ENCODE measurements around the gene MYADM. TPM values are rescaled to one million over a fixed set of nuclear protein-coding genes. Genes with fewer than 3 reads are reported as not detected.
A peak's percentile ranks its signal among the peaks of the same experiment; 100 is the strongest.

The MYADM gene
- total and polyA plus RNA-seq, 4 experiments from 2014 or later: 38.5 to 67.9 (median 44.0) TPM

GRCh38 chr19:53905787-53906186 lies 38.1 kb downstream of the MYADM start:
- peaks cover 47 to 56% of the 10 kb centered on the region in 2 donors for H3K27me3 Mint-ChIP-seq
- no peak overlapping the region for H3K27ac Mint-ChIP-seq
- Histone ChIP-seq H3K4me1 (ENCODE audit: insufficient read depth, low read length) (peaks cover 16% of the 10 kb centered on the region), H3K9me3 (ENCODE audit: control insufficient read depth in 1 of 2, low read length in 2 of 2) (no peaks in the 10 kb centered on the region), H3K27ac (ENCODE audit: low read depth, low read length) (no peak overlapping the region), H3K27me3 (ENCODE audit: insufficient read depth, low read length) (peaks cover 31% of the 10 kb centered on the region), H3K4me3 (ENCODE audit: low read length in 2 of 2) (no peak overlapping the region), H3K36me3 (ENCODE audit: insufficient read depth, low read length) (no peaks in the 10 kb centered on the region)
- peaks cover 19 to 44% (median 25%) of the 10 kb centered on the region in 4 donors for H3K4me1 Mint-ChIP-seq
- no peak for DNase-seq
- H3K9me3 Mint-ChIP-seq: peaks cover 0 to 13% (median 3%) of the 10 kb centered on the region in 8 donors
- peaks cover 0 to 3% of the 10 kb centered on the region in 2 donors for H3K36me3 Mint-ChIP-seq
- CTCF ChIA-PET (ENCODE audit: partially characterized antibody): no interaction called here
- POLR2A ChIA-PET (ENCODE audit: partially characterized antibody): no interaction called here
- peak overlapping the region in 2 of 8 donors; percentile 17 for H3K4me3 Mint-ChIP-seq
- intact Hi-C loops (cut with micrococcal nuclease): loop anchor here (10.0 kb wide), 1 partner anchor 119 kb away; no protein-coding TSS in a partner anchor

- Histone ChIP-seq H3K9me3 (ENCODE audit: control insufficient read depth in 1 of 2, low read length in 2 of 2) (no peaks in the 10 kb centered on the region), H3K4me1 (ENCODE audit: insufficient read depth, low read length) (peaks cover 16% of the 10 kb centered on the region), H3K27ac (ENCODE audit: low read depth, low read length) (no peak overlapping the region), H3K36me3 (ENCODE audit: insufficient read depth, low read length) (no peaks in the 10 kb centered on the region), H3K27me3 (ENCODE audit: insufficient read depth, low read length) (peaks cover 35% of the 10 kb centered on the region), H3K4me3 (ENCODE audit: low read length in 2 of 2) (no peak overlapping the region)
- peaks cover 19 to 44% (median 25%) of the 10 kb centered on the region in 4 donors for H3K4me1 Mint-ChIP-seq
- peaks cover 46 to 60% of the 10 kb centered on the region in 2 donors for H3K27me3 Mint-ChIP-seq
- ChIA-PET POLR2A (ENCODE audit: partially characterized antibody) (interaction anchor here (0.7 kb wide), 1 partner anchor 35 kb away, joined by 3 read pairs; no protein-coding TSS in a partner anchor), CTCF (ENCODE audit: partially characterized antibody) (no interaction called here)
- peak; percentile 50 to 66 (median 56) for DNase-seq
- H3K9me3 Mint-ChIP-seq: peaks cover 0 to 11% (median 3%) of the 10 kb centered on the region in 8 donors
- peaks cover 0 to 3% of the 10 kb centered on the region in 2 donors for H3K36me3 Mint-ChIP-seq
- peak overlapping the region in 1 of 7 donors; percentile 83 for H3K27ac Mint-ChIP-seq
- intact Hi-C loops (cut with micrococcal nuclease): loop anchor here (10.0 kb wide), 1 partner anchor 118 kb away; no protein-coding TSS in a partner anchor
- H3K4me3 Mint-ChIP-seq: peak overlapping the region in 6 of 8 donors; percentile 27 to 41 (median 34)
Observed at GRCh38 chr19:53906211-53907192, 38.8 kb downstream of the MYADM start.

- Mint-ChIP-seq H3K4me3 (peak overlapping the region in 4 of 8 donors; percentile 36 to 76 (median 42)), H3K27ac (no peak overlapping the region), H3K27me3 (peaks cover 47 to 67% of the 10 kb centered on the region in 2 donors), H3K36me3 (peaks cover 0 to 3% of the 10 kb centered on the region in 2 donors), H3K4me1 (peaks cover 19 to 44% (median 25%) of the 10 kb centered on the region in 4 donors), H3K9me3 (peaks cover 0 to 11% (median 3%) of the 10 kb centered on the region in 8 donors)
- Histone ChIP-seq H3K27me3 (ENCODE audit: insufficient read depth, low read length) (peaks cover 42% of the 10 kb centered on the region), H3K36me3 (ENCODE audit: insufficient read depth, low read length) (no peaks in the 10 kb centered on the region), H3K9me3 (ENCODE audit: control insufficient read depth in 1 of 2, low read length in 2 of 2) (no peaks in the 10 kb centered on the region), H3K27ac (ENCODE audit: low read depth, low read length) (no peak overlapping the region), H3K4me3 (ENCODE audit: low read length in 2 of 2) (no peak overlapping the region), H3K4me1 (ENCODE audit: insufficient read depth, low read length) (peaks cover 16% of the 10 kb centered on the region)
- no peak for DNase-seq
- intact Hi-C loops (cut with micrococcal nuclease): loop anchor here (10.0 kb wide), 1 partner anchor 118 kb away; no protein-coding TSS in a partner anchor
- POLR2A ChIA-PET (ENCODE audit: partially characterized antibody): interaction anchor here (0.7 kb wide), 1 partner anchor 36 kb away, joined by 3 read pairs; no protein-coding TSS in a partner anchor
- CTCF ChIA-PET (ENCODE audit: partially characterized antibody): no interaction called here
Observed at GRCh38 chr19:53907193-53907581, 39.5 kb downstream of the MYADM start.

- CTCF ChIA-PET (ENCODE audit: partially characterized antibody): no interaction called here
- no peak for DNase-seq
- H3K36me3 ChIP-seq (ENCODE audit: insufficient read depth, low read length): no peaks in the 10 kb centered on the region
Observed at GRCh38 chr19:53907690-53908089, 40.0 kb downstream of the MYADM start.

GRCh38 chr19:53908106-53908934 lies 40.6 kb downstream of the MYADM start:
- Mint-ChIP-seq H3K27me3 (peaks cover 45 to 64% of the 10 kb centered on the region in 2 donors), H3K4me1 (peaks cover 17 to 39% (median 25%) of the 10 kb centered on the region in 4 donors), H3K4me3 (peak overlapping the region in 7 of 8 donors; percentile 31 to 76 (median 62)), H3K36me3 (peaks cover 0 to 3% of the 10 kb centered on the region in 2 donors), H3K9me3 (peaks cover 0 to 8% (median 2%) of the 10 kb centered on the region in 8 donors), H3K27ac (peak overlapping the region in 3 of 7 donors; percentile 29 to 84 (median 48))
- Histone ChIP-seq H3K4me1 (ENCODE audit: insufficient read depth, low read length) (peaks cover 16% of the 10 kb centered on the region), H3K27ac (ENCODE audit: low read depth, low read length) (no peak overlapping the region), H3K9me3 (ENCODE audit: control insufficient read depth in 1 of 2, low read length in 2 of 2) (no peaks in the 10 kb centered on the region), H3K36me3 (ENCODE audit: insufficient read depth, low read length) (no peaks in the 10 kb centered on the region), H3K27me3 (ENCODE audit: insufficient read depth, low read length) (peaks cover 42% of the 10 kb centered on the region), H3K4me3 (ENCODE audit: low read length in 2 of 2) (no peak overlapping the region)
- intact Hi-C loops (cut with micrococcal nuclease): loop anchor here (10.0 kb wide), 1 partner anchor 116 kb away; no protein-coding TSS in a partner anchor
- DNase-seq: peak in 3 of 5 donors; percentile 21 to 38 (median 26)
- POLR2A ChIA-PET (ENCODE audit: partially characterized antibody): no interaction called here
- CTCF ChIA-PET (ENCODE audit: partially characterized antibody): no interaction called here

More at GRCh38 chr19:53907690-53908089, 40.0 kb downstream of the MYADM start:
- H3K4me3 ChIP-seq (ENCODE audit: low read length in 2 of 2): no peak overlapping the region
- no peaks in the 10 kb centered on the region for H3K9me3 ChIP-seq (ENCODE audit: control insufficient read depth in 1 of 2, low read length in 2 of 2)
- Mint-ChIP-seq H3K4me1 (peaks cover 19 to 44% (median 25%) of the 10 kb centered on the region in 4 donors), H3K4me3 (peak overlapping the region in 6 of 8 donors; percentile 23 to 76 (median 41)), H3K27me3 (peaks cover 47 to 69% of the 10 kb centered on the region in 2 donors), H3K9me3 (peaks cover 0 to 11% (median 3%) of the 10 kb centered on the region in 8 donors), H3K36me3 (peaks cover 0 to 3% of the 10 kb centered on the region in 2 donors), H3K27ac (peak overlapping the region in 1 of 7 donors; percentile 64)
- H3K27ac ChIP-seq (ENCODE audit: low read depth, low read length): no peak overlapping the region
- intact Hi-C loops (cut with micrococcal nuclease): loop anchor here (10.0 kb wide), 1 partner anchor 117 kb away; no protein-coding TSS in a partner anchor
- POLR2A ChIA-PET (ENCODE audit: partially characterized antibody): interaction anchor here (0.7 kb wide), 1 partner anchor 36 kb away, joined by 3 read pairs; no protein-coding TSS in a partner anchor
- peaks cover 16% of the 10 kb centered on the region for H3K4me1 ChIP-seq (ENCODE audit: insufficient read depth, low read length)
- peaks cover 42% of the 10 kb centered on the region for H3K27me3 ChIP-seq (ENCODE audit: insufficient read depth, low read length)

GRCh38 chr19:53908935-53909415 lies 41.3 kb downstream of the MYADM start, which contains the start of gene CACNG7:
CACNG7 (plus strand) TSS chr19:53909278; CDS start chr19:53912832, 3,554 bp downstream.
- intact Hi-C loops (cut with micrococcal nuclease): loop anchor here (10.0 kb wide), 1 partner anchor 116 kb away; no protein-coding TSS in a partner anchor
- H3K27ac Mint-ChIP-seq: peak within 1 kb of the TSS in 3 of 7 donors; percentile 29 to 84 (median 48)
- H3K9me3 Mint-ChIP-seq: peaks cover 0 to 8% (median 3%) of the 10 kb centered on the region in 8 donors
- H3K36me3 ChIP-seq (ENCODE audit: insufficient read depth, low read length): no peaks in the 10 kb centered on the region
- peak within 1 kb of the TSS in 7 of 8 donors; percentile 25 to 76 (median 62) for H3K4me3 Mint-ChIP-seq
- H3K9me3 ChIP-seq (ENCODE audit: control insufficient read depth in 1 of 2, low read length in 2 of 2): no peaks in the 10 kb centered on the region
- peaks cover 47 to 62% of the 10 kb centered on the region in 2 donors for H3K27me3 Mint-ChIP-seq
- H3K4me1 ChIP-seq (ENCODE audit: insufficient read depth, low read length): peaks cover 16% of the 10 kb centered on the region
- no peak for DNase-seq
- peaks cover 0 to 3% of the 10 kb centered on the region in 2 donors for H3K36me3 Mint-ChIP-seq
- H3K4me1 Mint-ChIP-seq: peaks cover 17 to 37% (median 25%) of the 10 kb centered on the region in 4 donors
- peaks cover 42% of the 10 kb centered on the region for H3K27me3 ChIP-seq (ENCODE audit: insufficient read depth, low read length)
- H3K4me3 ChIP-seq (ENCODE audit: low read length in 2 of 2): no peak within 1 kb of the TSS
- POLR2A ChIA-PET (ENCODE audit: partially characterized antibody): no interaction called here
- no peak within 1 kb of the TSS for H3K27ac ChIP-seq (ENCODE audit: low read depth, low read length)
- CTCF ChIA-PET (ENCODE audit: partially characterized antibody): no interaction called here

Measured in CD4-positive, alpha-beta memory T cell (primary cell).